MM.1S (cell line): Measurements from ENCODE around the gene FAM120B.

Experiments
- EZH2 ChIP-seq: fragments of 300-600 bp; sonication (generic); optimal IDR thresholded peaks from 2 replicates; pipeline ENCODE3; 2017; ENCODE audit warnings: low read depth, mild to moderate bottlenecking, antibody characterized with exemption, low read length, mixed read lengths
- EZH2phosphoT487 ChIP-seq: fragments of 300-600 bp; sonication (generic); IDR thresholded peaks from 2 replicates; pipeline ENCODE4 v1.6.1; 2018; ENCODE audit warnings: antibody characterized with exemption, low read length
- TF ChIP-seq, protein P1 (sequence below): fragments of 300-600 bp; sonication (generic); IDR thresholded peaks from 2 replicates; pipeline ENCODE4 v1.5.1; 2016; ENCODE audit warnings: antibody characterized with exemption, low read length, mixed read lengths

DNA sequence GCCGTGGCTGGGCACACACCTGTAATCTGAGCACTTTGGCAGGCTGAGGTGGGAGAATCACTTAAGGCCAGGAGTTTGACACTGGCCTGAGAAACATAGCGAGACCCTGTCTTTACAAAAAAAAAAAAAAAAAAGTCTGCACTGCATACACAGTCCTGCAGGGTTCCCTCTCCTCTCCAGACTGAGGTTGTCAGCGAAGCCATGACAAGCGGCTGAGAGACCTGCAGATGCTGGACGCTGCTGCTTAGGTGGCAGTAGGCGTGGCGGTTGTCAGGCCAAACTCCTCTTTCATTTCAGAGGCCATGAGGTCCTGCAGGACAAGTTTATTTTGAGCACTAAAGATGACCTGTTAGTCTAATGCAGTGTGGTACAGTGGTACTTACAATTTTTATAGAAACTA is 86.5 kb downstream of the FAM120B start:
- TF ChIP-seq, protein P1, sequence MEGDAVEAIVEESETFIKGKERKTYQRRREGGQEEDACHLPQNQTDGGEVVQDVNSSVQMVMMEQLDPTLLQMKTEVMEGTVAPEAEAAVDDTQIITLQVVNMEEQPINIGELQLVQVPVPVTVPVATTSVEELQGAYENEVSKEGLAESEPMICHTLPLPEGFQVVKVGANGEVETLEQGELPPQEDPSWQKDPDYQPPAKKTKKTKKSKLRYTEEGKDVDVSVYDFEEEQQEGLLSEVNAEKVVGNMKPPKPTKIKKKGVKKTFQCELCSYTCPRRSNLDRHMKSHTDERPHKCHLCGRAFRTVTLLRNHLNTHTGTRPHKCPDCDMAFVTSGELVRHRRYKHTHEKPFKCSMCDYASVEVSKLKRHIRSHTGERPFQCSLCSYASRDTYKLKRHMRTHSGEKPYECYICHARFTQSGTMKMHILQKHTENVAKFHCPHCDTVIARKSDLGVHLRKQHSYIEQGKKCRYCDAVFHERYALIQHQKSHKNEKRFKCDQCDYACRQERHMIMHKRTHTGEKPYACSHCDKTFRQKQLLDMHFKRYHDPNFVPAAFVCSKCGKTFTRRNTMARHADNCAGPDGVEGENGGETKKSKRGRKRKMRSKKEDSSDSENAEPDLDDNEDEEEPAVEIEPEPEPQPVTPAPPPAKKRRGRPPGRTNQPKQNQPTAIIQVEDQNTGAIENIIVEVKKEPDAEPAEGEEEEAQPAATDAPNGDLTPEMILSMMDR = no peak
- TF ChIP-seq EZH2 (no peak), EZH2phosphoT487 (no peak)
